Stomach (tissue), 4 donors: ENCODE results near the gene NARF.

Source experiments
- CTCF ChIP-seq, 7 experiments: fragments of 450-650 bp in 4 of 7; fragments of 200-600 bp in 3 of 7; sonication (generic) in 3 of 7; IDR thresholded peaks; one replicate each; pipeline ENCODE4 v1.5.1; 2016 to 2019; ENCODE audit warnings: antibody characterized with exemption in 7 of 7, control low read depth in 2 of 7, mild to moderate bottlenecking in 1 of 7
- POLR2A ChIP-seq, 4 donors: fragments of 450-650 bp; IDR thresholded peaks; one replicate each; pipeline ENCODE4 v1.6.1; 2016; ENCODE audit warnings: antibody characterized with exemption in 4 of 4, control low read depth in 2 of 4, mild to moderate bottlenecking in 1 of 4, moderate library complexity in 1 of 4

GRCh38 chr17:82492643-82493225, 34.2 kb downstream of the NARF start:
- TF ChIP-seq CTCF (IDR thresholded peaks at IDR 0.05) = no peak
- no peak for TF ChIP-seq POLR2A (IDR thresholded peaks at IDR 0.05)
